Measurements from ENCODE around the gene SPDYE3. TPM values are rescaled to one million over a fixed set of nuclear protein-coding genes. Genes with fewer than 3 reads are reported as not detected.

The SPDYE3 gene
- total and polyA plus RNA-seq, 2 of the 13 experiments (the other 11 are each of a cell fraction or from before 2014, with no cell fraction given) = not detected

DNA sequence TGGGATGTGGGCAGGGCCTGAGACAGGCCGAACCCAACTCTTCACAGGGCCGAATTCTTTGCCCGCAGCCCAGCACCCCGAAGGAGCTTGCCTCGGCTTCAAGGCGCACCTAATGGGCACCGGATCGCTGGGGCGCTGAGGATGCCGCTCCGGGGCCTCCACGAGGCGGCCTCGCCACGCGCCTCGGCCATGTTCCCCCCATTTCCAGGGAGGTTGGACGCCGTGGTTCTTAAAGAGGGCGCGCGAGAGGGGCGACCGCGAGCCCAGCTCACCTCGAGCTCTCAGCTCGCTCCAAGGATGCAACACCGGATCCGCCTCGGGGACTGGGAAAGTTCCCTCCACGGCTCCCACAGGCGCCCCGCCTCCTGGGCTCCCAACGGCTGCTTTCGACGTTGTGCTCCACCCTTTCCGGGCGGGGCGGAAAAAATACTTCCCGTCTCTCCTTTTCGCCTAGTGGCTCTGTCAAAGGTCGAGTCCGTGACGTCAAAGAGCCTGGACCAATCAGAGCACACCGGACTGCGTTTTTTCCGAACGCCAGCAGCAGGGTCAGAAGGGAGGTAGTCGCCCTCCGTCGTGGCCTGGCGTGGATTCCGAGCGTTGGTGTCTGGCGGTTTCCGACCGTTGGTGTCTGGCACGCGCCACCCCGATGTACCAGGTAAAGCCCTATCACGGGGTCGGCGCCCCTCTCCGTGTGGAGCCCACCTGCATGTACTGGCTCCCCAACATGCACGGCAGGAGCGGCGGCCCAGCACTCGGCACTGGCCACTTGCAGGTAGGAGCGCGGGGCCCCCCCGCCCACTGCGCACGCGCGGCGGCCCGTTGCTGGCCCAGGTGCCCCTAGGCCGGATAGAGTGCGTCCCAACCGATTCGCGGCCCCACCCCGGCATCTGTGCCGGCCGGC lies 28.3 kb downstream of the SPDYE3 start (continued):
- TF ChIP-seq ZNF160 (CRISPR knock-in tag; IDR thresholded peaks at IDR 0.05) = 0 out of 2 replicates have a peak, but pooled peaks have one; percentile 71
- TF ChIP-seq KMT2B (CRISPR knock-in tag; IDR thresholded peaks at IDR 0.05) = peak; percentile 67
- peak; percentile 79; the same call in 1 of the 2 replicates for TF ChIP-seq SRY (CRISPR knock-in tag; IDR thresholded peaks at IDR 0.05)
- TF ChIP-seq, protein P1, sequence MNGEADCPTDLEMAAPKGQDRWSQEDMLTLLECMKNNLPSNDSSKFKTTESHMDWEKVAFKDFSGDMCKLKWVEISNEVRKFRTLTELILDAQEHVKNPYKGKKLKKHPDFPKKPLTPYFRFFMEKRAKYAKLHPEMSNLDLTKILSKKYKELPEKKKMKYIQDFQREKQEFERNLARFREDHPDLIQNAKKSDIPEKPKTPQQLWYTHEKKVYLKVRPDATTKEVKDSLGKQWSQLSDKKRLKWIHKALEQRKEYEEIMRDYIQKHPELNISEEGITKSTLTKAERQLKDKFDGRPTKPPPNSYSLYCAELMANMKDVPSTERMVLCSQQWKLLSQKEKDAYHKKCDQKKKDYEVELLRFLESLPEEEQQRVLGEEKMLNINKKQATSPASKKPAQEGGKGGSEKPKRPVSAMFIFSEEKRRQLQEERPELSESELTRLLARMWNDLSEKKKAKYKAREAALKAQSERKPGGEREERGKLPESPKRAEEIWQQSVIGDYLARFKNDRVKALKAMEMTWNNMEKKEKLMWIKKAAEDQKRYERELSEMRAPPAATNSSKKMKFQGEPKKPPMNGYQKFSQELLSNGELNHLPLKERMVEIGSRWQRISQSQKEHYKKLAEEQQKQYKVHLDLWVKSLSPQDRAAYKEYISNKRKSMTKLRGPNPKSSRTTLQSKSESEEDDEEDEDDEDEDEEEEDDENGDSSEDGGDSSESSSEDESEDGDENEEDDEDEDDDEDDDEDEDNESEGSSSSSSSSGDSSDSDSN (CRISPR knock-in tag; IDR thresholded peaks at IDR 0.05) = peak; percentile 67
- peak; percentile 66; the same call in 1 of the 2 replicates for TF ChIP-seq IRF2 (CRISPR knock-in tag; IDR thresholded peaks at IDR 0.05)
- peak; percentile 31; the same call in 1 of the 2 replicates for TF ChIP-seq MXD4 (CRISPR knock-in tag; IDR thresholded peaks at IDR 0.05)
- TF ChIP-seq FOXK1 (CRISPR knock-in tag; IDR thresholded peaks at IDR 0.05; ENCODE audit: borderline replicate concordance, low read depth) = peak; percentile 69; the same call in 1 of the 2 replicates
- TF ChIP-seq, protein P2, sequence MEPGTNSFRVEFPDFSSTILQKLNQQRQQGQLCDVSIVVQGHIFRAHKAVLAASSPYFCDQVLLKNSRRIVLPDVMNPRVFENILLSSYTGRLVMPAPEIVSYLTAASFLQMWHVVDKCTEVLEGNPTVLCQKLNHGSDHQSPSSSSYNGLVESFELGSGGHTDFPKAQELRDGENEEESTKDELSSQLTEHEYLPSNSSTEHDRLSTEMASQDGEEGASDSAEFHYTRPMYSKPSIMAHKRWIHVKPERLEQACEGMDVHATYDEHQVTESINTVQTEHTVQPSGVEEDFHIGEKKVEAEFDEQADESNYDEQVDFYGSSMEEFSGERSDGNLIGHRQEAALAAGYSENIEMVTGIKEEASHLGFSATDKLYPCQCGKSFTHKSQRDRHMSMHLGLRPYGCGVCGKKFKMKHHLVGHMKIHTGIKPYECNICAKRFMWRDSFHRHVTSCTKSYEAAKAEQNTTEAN (CRISPR knock-in tag; conservative IDR thresholded peaks at IDR 0.05) = peak; percentile 56; the same call in 1 of the 2 replicates
- peak; percentile 19; the same call in 1 of the 2 replicates for TF ChIP-seq PITX1 (CRISPR knock-in tag; IDR thresholded peaks at IDR 0.05)
- TF ChIP-seq, protein P3, sequence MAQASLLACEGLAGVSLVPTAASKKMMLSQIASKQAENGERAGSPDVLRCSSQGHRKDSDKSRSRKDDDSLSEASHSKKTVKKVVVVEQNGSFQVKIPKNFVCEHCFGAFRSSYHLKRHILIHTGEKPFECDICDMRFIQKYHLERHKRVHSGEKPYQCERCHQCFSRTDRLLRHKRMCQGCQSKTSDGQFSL (CRISPR knock-in tag; IDR thresholded peaks at IDR 0.05) = peak; percentile 91
- peak; percentile 26; the same call in 1 of the 2 replicates for TF ChIP-seq ZNF737 (CRISPR knock-in tag; IDR thresholded peaks at IDR 0.05; ENCODE audit: borderline replicate concordance)
- peak; percentile 81; the same call in 1 of the 2 replicates for TF ChIP-seq ZNF256 (CRISPR knock-in tag; conservative IDR thresholded peaks at IDR 0.05)
- TF ChIP-seq, protein P4, sequence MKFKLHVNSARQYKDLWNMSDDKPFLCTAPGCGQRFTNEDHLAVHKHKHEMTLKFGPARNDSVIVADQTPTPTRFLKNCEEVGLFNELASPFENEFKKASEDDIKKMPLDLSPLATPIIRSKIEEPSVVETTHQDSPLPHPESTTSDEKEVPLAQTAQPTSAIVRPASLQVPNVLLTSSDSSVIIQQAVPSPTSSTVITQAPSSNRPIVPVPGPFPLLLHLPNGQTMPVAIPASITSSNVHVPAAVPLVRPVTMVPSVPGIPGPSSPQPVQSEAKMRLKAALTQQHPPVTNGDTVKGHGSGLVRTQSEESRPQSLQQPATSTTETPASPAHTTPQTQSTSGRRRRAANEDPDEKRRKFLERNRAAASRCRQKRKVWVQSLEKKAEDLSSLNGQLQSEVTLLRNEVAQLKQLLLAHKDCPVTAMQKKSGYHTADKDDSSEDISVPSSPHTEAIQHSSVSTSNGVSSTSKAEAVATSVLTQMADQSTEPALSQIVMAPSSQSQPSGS (CRISPR knock-in tag; IDR thresholded peaks at IDR 0.05) = peak; percentile 49; the same call in 1 of the 2 replicates
- TF ChIP-seq ZSCAN31 (CRISPR knock-in tag; IDR thresholded peaks at IDR 0.05; ENCODE audit: low read depth) = peak; percentile 73; the same call in 1 of the 2 replicates
- peak; percentile 96 for TF ChIP-seq NR2C2 (CRISPR knock-in tag; IDR thresholded peaks at IDR 0.05; ENCODE audit: borderline replicate concordance)
- TF ChIP-seq TSC22D2 (CRISPR knock-in tag; IDR thresholded peaks at IDR 0.05; ENCODE audit: borderline replicate concordance) = peak; percentile 27; the same call in 1 of the 2 replicates
- peak; percentile 41; the same call in 1 of the 2 replicates for TF ChIP-seq GABPA (IDR thresholded peaks at IDR 0.05; ENCODE audit: low read depth, low read length)
- peak; percentile 82 for TF ChIP-seq GABPA (CRISPR knock-in tag; IDR thresholded peaks at IDR 0.05; ENCODE audit: low read depth)
- TF ChIP-seq, protein P5, sequence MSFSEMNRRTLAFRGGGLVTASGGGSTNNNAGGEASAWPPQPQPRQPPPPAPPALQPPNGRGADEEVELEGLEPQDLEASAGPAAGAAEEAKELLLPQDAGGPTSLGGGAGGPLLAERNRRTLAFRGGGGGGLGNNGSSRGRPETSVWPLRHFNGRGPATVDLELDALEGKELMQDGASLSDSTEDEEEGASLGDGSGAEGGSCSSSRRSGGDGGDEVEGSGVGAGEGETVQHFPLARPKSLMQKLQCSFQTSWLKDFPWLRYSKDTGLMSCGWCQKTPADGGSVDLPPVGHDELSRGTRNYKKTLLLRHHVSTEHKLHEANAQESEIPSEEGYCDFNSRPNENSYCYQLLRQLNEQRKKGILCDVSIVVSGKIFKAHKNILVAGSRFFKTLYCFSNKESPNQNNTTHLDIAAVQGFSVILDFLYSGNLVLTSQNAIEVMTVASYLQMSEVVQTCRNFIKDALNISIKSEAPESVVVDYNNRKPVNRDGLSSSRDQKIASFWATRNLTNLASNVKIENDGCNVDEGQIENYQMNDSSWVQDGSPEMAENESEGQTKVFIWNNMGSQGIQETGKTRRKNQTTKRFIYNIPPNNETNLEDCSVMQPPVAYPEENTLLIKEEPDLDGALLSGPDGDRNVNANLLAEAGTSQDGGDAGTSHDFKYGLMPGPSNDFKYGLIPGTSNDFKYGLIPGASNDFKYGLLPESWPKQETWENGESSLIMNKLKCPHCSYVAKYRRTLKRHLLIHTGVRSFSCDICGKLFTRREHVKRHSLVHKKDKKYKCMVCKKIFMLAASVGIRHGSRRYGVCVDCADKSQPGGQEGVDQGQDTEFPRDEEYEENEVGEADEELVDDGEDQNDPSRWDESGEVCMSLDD (CRISPR knock-in tag; IDR thresholded peaks at IDR 0.05; ENCODE audit: borderline replicate concordance) = peak; percentile 55; the same call in 1 of the 2 replicates
- peak; percentile 32; the same call in 1 of the 2 replicates for TF ChIP-seq SNAI1 (CRISPR knock-in tag; IDR thresholded peaks at IDR 0.05; ENCODE audit: borderline replicate concordance)

Data from HepG2 (cell line).